Measurements from ENCODE around the gene SF3B6.
A peak's percentile ranks its signal among the peaks of the same experiment; 100 is the strongest.

SF3B6 gene

DNA sequence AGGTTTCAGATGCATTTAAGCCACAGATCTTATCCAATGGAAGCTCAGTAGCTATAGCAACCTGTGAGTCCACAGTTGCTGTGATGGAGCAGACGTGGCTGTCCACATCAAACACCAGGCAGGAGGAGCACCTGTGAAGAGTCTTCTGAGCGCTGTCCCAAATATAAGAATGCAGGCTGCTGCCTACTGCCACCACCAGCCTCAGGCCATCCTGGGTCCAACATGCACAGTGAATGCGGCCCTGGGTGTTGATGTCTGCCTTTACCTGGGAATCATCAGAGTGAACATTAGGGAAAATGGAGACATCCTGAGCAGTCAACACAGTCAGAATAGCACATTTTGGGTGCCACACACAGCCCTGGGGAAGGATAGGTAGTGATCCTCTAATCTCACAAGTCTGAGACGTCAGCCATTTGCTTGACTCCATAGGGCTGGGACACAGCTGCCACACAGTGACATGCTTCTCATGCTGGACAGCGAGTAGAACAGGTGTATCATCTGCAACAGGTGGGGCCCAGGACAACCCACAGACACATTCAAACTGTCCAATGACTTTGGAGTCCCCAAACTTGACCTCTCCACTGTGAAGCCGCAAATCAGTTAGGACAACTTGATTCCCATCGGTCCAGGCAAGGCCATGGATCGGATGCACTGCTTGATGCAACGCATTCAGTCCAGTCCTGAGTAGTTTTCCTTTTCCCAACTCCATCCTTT, 37.2 kb downstream of the SF3B6 start:
- Histone ChIP-seq H3K9me3 (ENCODE audit: control insufficient read depth, low read length) (no peaks in the 10 kb centered on the region), H3K4me1 (ENCODE audit: control insufficient read depth, insufficient read depth, low read length) (no peaks in the 10 kb centered on the region)

GRCh38 chr2:24026233-24026632, 49.9 kb downstream of the SF3B6 start:
- no peak overlapping the region for H3K4me3 ChIP-seq (ENCODE audit: low read length)
- H3K36me3 ChIP-seq (ENCODE audit: control insufficient read depth, insufficient read depth, low read length, severe bottlenecking), result peaks cover 42% of the 10 kb centered on the region
- no peak overlapping the region for H3K9ac ChIP-seq (ENCODE audit: low read length)
- no peak for DNase-seq (ENCODE audit: low read depth)
- H3K9me3 ChIP-seq (ENCODE audit: control insufficient read depth, low read length), result no peaks in the 10 kb centered on the region
- H3K4me1 ChIP-seq (ENCODE audit: control insufficient read depth, insufficient read depth, low read length), result no peaks in the 10 kb centered on the region
- no peaks in the 10 kb centered on the region for H3K27me3 ChIP-seq (replicated peaks; ENCODE audit: control insufficient read depth, insufficient read depth, low read length)

More for the DNA sequence above, 37.2 kb downstream of the SF3B6 start:
- Histone ChIP-seq H3K27me3 (replicated peaks; ENCODE audit: control insufficient read depth, insufficient read depth, low read length) (no peaks in the 10 kb centered on the region), H3K4me3 (ENCODE audit: low read length) (no peak overlapping the region), H3K9ac (ENCODE audit: low read length) (no peak overlapping the region), H3K36me3 (ENCODE audit: control insufficient read depth, insufficient read depth, low read length, severe bottlenecking) (peaks cover 29% of the 10 kb centered on the region)
- no peak for DNase-seq (ENCODE audit: low read depth)

- Histone ChIP-seq H3K36me3 (ENCODE audit: control insufficient read depth, insufficient read depth, low read length, severe bottlenecking) (peaks cover 31% of the 10 kb centered on the region), H3K9me3 (ENCODE audit: control insufficient read depth, low read length) (no peaks in the 10 kb centered on the region)
- no peak for DNase-seq (ENCODE audit: low read depth)
Measured at GRCh38 chr2:24024996-24025663, 51.0 kb downstream of the SF3B6 start.

GRCh38 chr2:24024018-24024417, 52.1 kb downstream of the SF3B6 start:
- Histone ChIP-seq H3K4me1 (ENCODE audit: control insufficient read depth, insufficient read depth, low read length) (no peaks in the 10 kb centered on the region), H3K27me3 (replicated peaks; ENCODE audit: control insufficient read depth, insufficient read depth, low read length) (no peaks in the 10 kb centered on the region), H3K9ac (ENCODE audit: low read length) (no peak overlapping the region), H3K4me3 (ENCODE audit: low read length) (no peak overlapping the region), H3K36me3 (ENCODE audit: control insufficient read depth, insufficient read depth, low read length, severe bottlenecking) (peaks cover 20% of the 10 kb centered on the region), H3K9me3 (ENCODE audit: control insufficient read depth, low read length) (no peaks in the 10 kb centered on the region)
- peak; percentile 4 for DNase-seq (ENCODE audit: low read depth)

More at GRCh38 chr2:24024996-24025663, 51.0 kb downstream of the SF3B6 start:
- H3K4me3 ChIP-seq (ENCODE audit: low read length), result no peak overlapping the region
- no peaks in the 10 kb centered on the region for H3K27me3 ChIP-seq (replicated peaks; ENCODE audit: control insufficient read depth, insufficient read depth, low read length)
- no peaks in the 10 kb centered on the region for H3K4me1 ChIP-seq (ENCODE audit: control insufficient read depth, insufficient read depth, low read length)
- H3K9ac ChIP-seq (ENCODE audit: low read length), result no peak overlapping the region

GRCh38 chr2:24022975-24023575, 53.1 kb downstream of the SF3B6 start:
- Histone ChIP-seq H3K9ac (ENCODE audit: low read length) (no peak overlapping the region), H3K27me3 (replicated peaks; ENCODE audit: control insufficient read depth, insufficient read depth, low read length) (no peaks in the 10 kb centered on the region), H3K9me3 (ENCODE audit: control insufficient read depth, low read length) (no peaks in the 10 kb centered on the region), H3K36me3 (ENCODE audit: control insufficient read depth, insufficient read depth, low read length, severe bottlenecking) (peaks cover 17% of the 10 kb centered on the region), H3K4me1 (ENCODE audit: control insufficient read depth, insufficient read depth, low read length) (no peaks in the 10 kb centered on the region), H3K4me3 (ENCODE audit: low read length) (no peak overlapping the region)
- DNase-seq (ENCODE audit: low read depth), result no peak

DNA sequence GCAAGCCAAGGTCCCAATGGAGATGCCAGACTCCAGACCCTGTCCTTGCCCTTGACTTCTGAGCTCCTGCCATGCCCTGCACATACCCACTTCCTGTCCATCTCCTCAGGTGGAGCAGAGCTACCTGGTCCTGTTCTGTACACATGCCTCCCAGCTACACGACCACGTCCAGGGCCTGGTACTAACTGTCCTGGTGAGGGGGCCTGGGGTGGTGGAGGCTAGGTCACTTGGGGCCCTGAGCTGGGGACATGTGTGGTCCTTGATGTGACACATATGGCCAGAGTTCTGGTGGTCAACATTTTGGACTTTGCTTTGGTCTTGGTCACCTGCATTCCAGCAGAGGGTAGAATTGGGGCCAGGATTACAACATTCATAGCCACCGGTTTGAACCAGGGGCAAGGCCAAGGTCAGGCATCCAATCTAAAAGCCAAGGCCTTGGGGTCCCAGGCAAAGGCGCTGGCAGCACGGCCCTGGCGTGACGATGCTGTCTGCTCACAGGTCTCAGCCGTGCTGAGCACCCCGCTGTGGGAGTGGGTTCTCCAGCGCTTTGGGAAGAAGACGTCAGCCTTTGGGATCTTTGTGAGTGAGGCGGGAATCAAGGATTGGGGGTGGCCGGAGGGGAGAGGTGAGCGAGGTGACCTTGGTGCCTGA, 53.7 kb downstream of the SF3B6 start:
- Histone ChIP-seq H3K9ac (ENCODE audit: low read length) (no peak overlapping the region), H3K4me3 (ENCODE audit: low read length) (no peak overlapping the region), H3K27me3 (replicated peaks; ENCODE audit: control insufficient read depth, insufficient read depth, low read length) (no peaks in the 10 kb centered on the region), H3K36me3 (ENCODE audit: control insufficient read depth, insufficient read depth, low read length, severe bottlenecking) (peaks cover 17% of the 10 kb centered on the region), H3K4me1 (ENCODE audit: control insufficient read depth, insufficient read depth, low read length) (no peaks in the 10 kb centered on the region), H3K9me3 (ENCODE audit: control insufficient read depth, low read length) (no peaks in the 10 kb centered on the region)
- DNase-seq (ENCODE audit: low read depth), result no peak

DNA sequence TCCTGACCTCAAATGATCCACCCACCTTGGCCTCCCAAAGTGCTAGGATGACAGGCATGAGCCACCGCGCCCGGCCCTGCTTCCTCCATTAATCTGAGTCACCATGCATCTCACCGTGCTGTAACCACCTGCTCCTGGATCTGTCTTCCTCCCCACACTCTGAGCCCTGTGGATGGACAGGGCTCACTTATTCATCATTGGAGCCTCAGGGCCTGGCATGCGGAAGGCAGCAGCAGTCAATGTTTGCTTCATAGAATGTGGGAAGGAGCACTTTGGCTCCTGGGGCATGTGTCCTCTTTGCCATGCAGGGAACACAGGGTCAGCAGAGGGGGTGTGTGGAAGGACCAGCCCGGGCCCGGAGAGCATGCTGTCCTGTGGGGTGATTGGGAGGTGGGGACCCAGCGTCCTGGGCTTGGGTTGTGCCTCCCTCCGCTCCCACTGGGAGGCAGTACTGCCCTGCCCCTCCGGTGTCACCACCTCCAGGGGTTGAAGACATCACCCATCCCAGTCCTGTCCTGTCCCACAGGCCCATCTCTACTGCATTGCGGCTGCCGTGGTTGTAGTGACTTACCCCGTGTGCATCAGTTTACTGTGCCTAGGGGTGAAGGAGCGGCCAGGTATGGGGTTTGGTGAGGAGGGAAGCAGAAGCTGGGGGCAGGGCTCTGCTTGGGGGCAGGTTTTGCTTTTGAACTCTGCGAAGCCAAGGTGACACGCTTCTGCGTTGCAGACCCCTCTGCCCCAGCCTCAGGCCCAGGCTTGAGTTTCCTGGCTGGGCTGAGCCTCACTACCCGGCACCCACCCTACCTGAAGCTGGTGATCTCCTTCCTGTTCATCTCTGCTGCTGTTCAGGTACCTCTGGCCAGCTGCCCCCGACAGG, 54.8 kb downstream of the SF3B6 start:
- peaks cover 12% of the 10 kb centered on the region for H3K36me3 ChIP-seq (ENCODE audit: control insufficient read depth, insufficient read depth, low read length, severe bottlenecking)
- H3K4me3 ChIP-seq (ENCODE audit: low read length), result no peak overlapping the region
- H3K9ac ChIP-seq (ENCODE audit: low read length), result no peak overlapping the region
- H3K9me3 ChIP-seq (ENCODE audit: control insufficient read depth, low read length), result no peaks in the 10 kb centered on the region
- no peaks in the 10 kb centered on the region for H3K27me3 ChIP-seq (replicated peaks; ENCODE audit: control insufficient read depth, insufficient read depth, low read length)
- peak; percentile 5 for DNase-seq (ENCODE audit: low read depth)
- peaks cover 3% of the 10 kb centered on the region for H3K4me1 ChIP-seq (ENCODE audit: control insufficient read depth, insufficient read depth, low read length)

DNA sequence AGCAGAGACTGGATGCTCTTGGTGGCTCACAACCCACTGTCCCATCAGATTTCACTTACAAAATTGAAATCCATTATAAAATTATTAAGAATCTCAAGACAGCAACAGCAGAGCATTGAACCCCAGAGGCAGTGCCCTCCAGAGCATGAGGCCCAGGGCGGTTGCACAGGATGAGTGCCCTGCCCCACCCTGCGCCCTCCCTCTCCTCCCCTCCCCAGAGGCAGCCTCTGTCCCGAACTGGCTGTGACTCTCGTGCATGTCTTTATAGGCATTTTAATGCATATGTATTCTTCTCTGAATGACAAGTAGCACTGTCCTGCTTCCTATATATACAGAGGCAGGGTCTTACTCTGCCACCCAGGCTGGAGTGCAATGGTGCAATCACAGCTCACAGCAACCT, 55.9 kb downstream of the SF3B6 start:
- H3K9me3 ChIP-seq (ENCODE audit: control insufficient read depth, low read length), result no peaks in the 10 kb centered on the region
- peaks cover 6% of the 10 kb centered on the region for H3K36me3 ChIP-seq (ENCODE audit: control insufficient read depth, insufficient read depth, low read length, severe bottlenecking)
- H3K4me1 ChIP-seq (ENCODE audit: control insufficient read depth, insufficient read depth, low read length), result peaks cover 14% of the 10 kb centered on the region
- no peaks in the 10 kb centered on the region for H3K27me3 ChIP-seq (replicated peaks; ENCODE audit: control insufficient read depth, insufficient read depth, low read length)
- no peak for DNase-seq (ENCODE audit: low read depth)
- H3K4me3 ChIP-seq (ENCODE audit: low read length), result no peak overlapping the region
- no peak overlapping the region for H3K9ac ChIP-seq (ENCODE audit: low read length)

DNA sequence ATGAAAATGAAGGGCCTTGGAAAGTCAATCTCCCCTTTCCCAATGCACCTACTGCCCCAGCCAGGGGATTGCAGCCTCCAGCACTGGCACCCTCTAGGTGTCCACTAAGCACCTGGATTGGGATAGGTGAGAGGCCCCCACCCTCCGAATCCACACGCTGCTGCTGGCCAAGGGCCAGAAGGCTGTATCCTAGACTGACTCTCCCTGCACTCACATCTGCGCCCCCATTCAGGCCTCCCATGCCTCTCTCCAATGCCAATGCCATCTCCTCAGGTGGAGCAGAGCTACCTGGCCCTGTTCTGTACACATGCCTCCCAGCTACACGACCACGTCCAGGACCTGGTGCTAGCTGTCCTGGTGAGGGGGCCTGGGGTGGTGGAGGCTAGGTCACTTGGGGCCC, 56.4 kb downstream of the SF3B6 start:
- H3K9me3 ChIP-seq (ENCODE audit: control insufficient read depth, low read length), result no peaks in the 10 kb centered on the region
- no peak overlapping the region for H3K9ac ChIP-seq (ENCODE audit: low read length)
- no peaks in the 10 kb centered on the region for H3K27me3 ChIP-seq (replicated peaks; ENCODE audit: control insufficient read depth, insufficient read depth, low read length)
- H3K4me3 ChIP-seq (ENCODE audit: low read length), result no peak overlapping the region
- DNase-seq (ENCODE audit: low read depth), result no peak
- peaks cover 6% of the 10 kb centered on the region for H3K36me3 ChIP-seq (ENCODE audit: control insufficient read depth, insufficient read depth, low read length, severe bottlenecking)
- peaks cover 16% of the 10 kb centered on the region for H3K4me1 ChIP-seq (ENCODE audit: control insufficient read depth, insufficient read depth, low read length)

GRCh38 chr2:24018241-24018640, 57.9 kb downstream of the SF3B6 start:
- H3K9ac ChIP-seq (ENCODE audit: low read length), result no peak overlapping the region
- no peaks in the 10 kb centered on the region for H3K27me3 ChIP-seq (replicated peaks; ENCODE audit: control insufficient read depth, insufficient read depth, low read length)
- DNase-seq (ENCODE audit: low read depth), result no peak
- no peak overlapping the region for H3K4me3 ChIP-seq (ENCODE audit: low read length)
- H3K36me3 ChIP-seq (ENCODE audit: control insufficient read depth, insufficient read depth, low read length, severe bottlenecking), result peaks cover 6% of the 10 kb centered on the region
- no peaks in the 10 kb centered on the region for H3K9me3 ChIP-seq (ENCODE audit: control insufficient read depth, low read length)
- H3K4me1 ChIP-seq (ENCODE audit: control insufficient read depth, insufficient read depth, low read length), result peaks cover 16% of the 10 kb centered on the region

All from adipocyte (in vitro differentiated cells).